Ovary (tissue), 9 donors: ENCODE measurements around the gene MYBPC3. TPM values are rescaled to one million over a fixed set of nuclear protein-coding genes. Genes with fewer than 3 reads are reported as not detected.

Experiments
- DNase-seq, 5 donors: peaks; one replicate each; pipeline ENCODE4 v3.0.0-alpha.2; 2019 to 2020
- H3K27ac ChIP-seq, 2 donors: fragments of 200-600 bp; one replicate each; pipeline versions ENCODE4 v1.5.1 to v1.8.0; 2019 to 2022
- H3K27me3 ChIP-seq: fragments of 200-600 bp; one replicate; pipeline ENCODE4 v1.8.0; 2022
- H3K36me3 ChIP-seq: fragments of 200-600 bp; sonication (generic); one replicate; pipeline ENCODE4 v1.5.1; 2019
- H3K4me1 ChIP-seq: one replicate; pipeline ENCODE4 v1.8.1; 2013; ENCODE audit warnings: mild to moderate bottlenecking, moderate library complexity; ENCODE audit not compliant: insufficient read depth
- H3K4me3 ChIP-seq: fragments of 200-600 bp; sonication (generic); one replicate; pipeline ENCODE4 v1.5.1; 2017
- H3K9me3 ChIP-seq, 2 donors: fragments of 200-600 bp in 1 of 2; sonication (generic) in 1 of 2; one replicate each; pipeline versions ENCODE4 v1.5.1 to v1.8.1; 2013 to 2019; ENCODE audit warnings: mild to moderate bottlenecking in 1 of 2, moderate library complexity in 1 of 2
- CTCF ChIP-seq, 3 donors: fragments of 450-650 bp in 2 of 3; fragments of 200-600 bp in 1 of 3; IDR thresholded peaks; one replicate each; pipeline versions ENCODE4 v1.5.1 to v1.8.0; 2016 to 2022; ENCODE audit warnings: antibody characterized with exemption in 3 of 3, mild to moderate bottlenecking in 1 of 3
- EP300 ChIP-seq: sonication (generic); formaldehyde crosslinking; IDR thresholded peaks from one replicate; pipeline ENCODE4 v1.6.1; 2017; ENCODE audit warnings: antibody characterized with exemption
- POLR2A ChIP-seq: fragments of 450-650 bp; IDR thresholded peaks from one replicate; pipeline ENCODE4 v1.6.1; 2017; ENCODE audit warnings: antibody characterized with exemption, mild to moderate bottlenecking, moderate library complexity
- WGBS, 3 donors: extraction: QIAGEN DNeasy Blood & Tissue Kit in 1 of 3; methylation state at CpG; one replicate each; pipeline versions ENCODE4 v1.1.5 to v1.1.7; 2013 to 2017; 5-methylcytosine and 5-hydroxymethylcytosine counted together
- intact Hi-C, 4 donors: fragments of 100-400 bp; cut with DNase I; formaldehyde crosslinking; loops; one replicate each; pipeline versions ENCODE4 v1.11.0 to v1.15.1; 2022 to 2023
- polyA plus RNA-seq, 2 donors: library from polyadenylated mRNA; stranded (reverse); fragments of 200-250 nt in 1 of 2; fragments of 350-450 nt in 1 of 2; fragmentation: Illumina TruSeq in 1 of 2; extraction: RNeasy Lipid Tissue Mini Kit (QIAGEN cat#74804) in 1 of 2; gene quantifications; one replicate each; pipeline ENCODE4 v1.2.3, GENCODE V29; 2013 to 2014
- total RNA-seq, 7 donors: library from RNA; depleted of rRNA in 2 of 7; stranded (reverse); fragments of >200 nt in 2 of 7; fragmentation: NEBNext Ultra II Directional in 3 of 7; extraction: Animal tissue kit (Norgen Biotek cat#: 25700) in 3 of 7; gene quantifications; one replicate each; pipeline versions ENCODE4 v1.1.0 to v1.2.4, GENCODE V29; 2016 to 2023
- donor health status: DM: no; HTN: no; CAD: no; lungs with moderate emphysema.
- donor health status: DM: no; HTN: no; CAD: no.
- donor health status: Bipolar disorder and iron deficiency.
- donor health status: DM: yes; HTN: yes; CAD: no.
- donor health status: DM: no; HTN: no; CAD: no.
- donor health status: DM: yes; HTN: yes; CAD: no.

Gene MYBPC3
- total and polyA plus RNA-seq, 9 donors = 0.05 to 0.40 (median 0.22) TPM; not detected in 4

GRCh38 chr11:47351156-47352126 is 1.1 kb downstream of the MYBPC3 start:
- H3K36me3 ChIP-seq = no peaks in the 10 kb centered on the region
- H3K4me3 ChIP-seq = no peak overlapping the region
- intact Hi-C loops = loop anchor here (5.0 to 10.0 kb wide), 8 partner anchors 87 to 467 kb away; partner anchors contain the start of genes ARFGAP2 (in 1 of the 4) and NR1H3 (in 1 of the 4)
- 60 to 75% (median 73%) methylated on average over 28 to 29 of the region's 29 CpGs for WGBS, 3 donors
- no peak for DNase-seq
- no peak overlapping the region for H3K27ac ChIP-seq
- no peaks in the 10 kb centered on the region for H3K9me3 ChIP-seq
- no peaks in the 10 kb centered on the region for H3K27me3 ChIP-seq
- TF ChIP-seq POLR2A = no peak
- TF ChIP-seq EP300 = no peak
- no peak for TF ChIP-seq CTCF (IDR thresholded peaks at IDR 0.05)
- H3K4me1 ChIP-seq = peaks cover 2% of the 10 kb centered on the region

- H3K4me3 ChIP-seq = no peak overlapping the region
- DNase-seq = no peak
- H3K27ac ChIP-seq = no peak overlapping the region
- TF ChIP-seq EP300 = no peak
- TF ChIP-seq POLR2A = no peak
- TF ChIP-seq CTCF (IDR thresholded peaks at IDR 0.05) = no peak
- no peaks in the 10 kb centered on the region for H3K9me3 ChIP-seq
- no peaks in the 10 kb centered on the region for H3K36me3 ChIP-seq
- intact Hi-C loops = loop anchor here (5.0 to 10.0 kb wide), 8 partner anchors 86 to 466 kb away; partner anchors contain the start of genes ARFGAP2 (in 1 of the 4) and NR1H3 (in 1 of the 4)
- no peaks in the 10 kb centered on the region for H3K27me3 ChIP-seq
- WGBS, 3 donors = 87 to 92% (median 91%) methylated on average over 9 of the region's 9 CpGs
- H3K4me1 ChIP-seq = peaks cover 2% of the 10 kb centered on the region
These were observed 2.2 kb downstream of the MYBPC3 start for GRCh38 chr11:47350315-47350714.

GRCh38 chr11:47349521-47350095 is 2.9 kb downstream of the MYBPC3 start:
- Histone ChIP-seq H3K27ac (no peak overlapping the region), H3K36me3 (no peaks in the 10 kb centered on the region), H3K9me3 (no peaks in the 10 kb centered on the region), H3K4me3 (no peak overlapping the region), H3K27me3 (no peaks in the 10 kb centered on the region), H3K4me1 (peaks cover 2% of the 10 kb centered on the region)
- TF ChIP-seq EP300 (no peak), CTCF (IDR thresholded peaks at IDR 0.05) (no peak), POLR2A (no peak)
- 87 to 88% (median 87%) methylated on average over 23 of the region's 23 CpGs for WGBS, 3 donors
- DNase-seq = no peak
- intact Hi-C loops = loop anchor here (5.0 to 10.0 kb wide), 8 partner anchors 85 to 465 kb away; partner anchors contain the start of genes ARFGAP2 (in 1 of the 4) and NR1H3 (in 1 of the 4)

GRCh38 chr11:47348859-47349258 is 3.6 kb downstream of the MYBPC3 start:
- no peak for DNase-seq
- H3K27ac ChIP-seq = no peak overlapping the region
- H3K4me1 ChIP-seq = peaks cover 2% of the 10 kb centered on the region
- H3K36me3 ChIP-seq = no peaks in the 10 kb centered on the region
- 72 to 73% (median 73%) methylated on average over 8 of the region's 8 CpGs for WGBS, 3 donors
- no peaks in the 10 kb centered on the region for H3K27me3 ChIP-seq
- intact Hi-C loops = no loop called here
- H3K4me3 ChIP-seq = no peak overlapping the region
- H3K9me3 ChIP-seq = no peaks in the 10 kb centered on the region
- TF ChIP-seq EP300 = no peak
- TF ChIP-seq CTCF (IDR thresholded peaks at IDR 0.05) = no peak
- no peak for TF ChIP-seq POLR2A
